GF-D8 (cell line): ENCODE data around the gene HLCS.

Experiments used
- DNase-seq: peaks from one replicate; lab custom pipeline; 2025; lab: John Stamatoyannopoulos, UW

Gene HLCS

GRCh38 chr21:36701756-36702621 is 264.5 kb downstream of the HLCS start:
- no peak for DNase-seq

- DNase-seq = no peak
Observed at GRCh38 chr21:36700971-36701755, 265.3 kb downstream of the HLCS start.
